ENCODE results near the gene NHLH1.

DNA sequence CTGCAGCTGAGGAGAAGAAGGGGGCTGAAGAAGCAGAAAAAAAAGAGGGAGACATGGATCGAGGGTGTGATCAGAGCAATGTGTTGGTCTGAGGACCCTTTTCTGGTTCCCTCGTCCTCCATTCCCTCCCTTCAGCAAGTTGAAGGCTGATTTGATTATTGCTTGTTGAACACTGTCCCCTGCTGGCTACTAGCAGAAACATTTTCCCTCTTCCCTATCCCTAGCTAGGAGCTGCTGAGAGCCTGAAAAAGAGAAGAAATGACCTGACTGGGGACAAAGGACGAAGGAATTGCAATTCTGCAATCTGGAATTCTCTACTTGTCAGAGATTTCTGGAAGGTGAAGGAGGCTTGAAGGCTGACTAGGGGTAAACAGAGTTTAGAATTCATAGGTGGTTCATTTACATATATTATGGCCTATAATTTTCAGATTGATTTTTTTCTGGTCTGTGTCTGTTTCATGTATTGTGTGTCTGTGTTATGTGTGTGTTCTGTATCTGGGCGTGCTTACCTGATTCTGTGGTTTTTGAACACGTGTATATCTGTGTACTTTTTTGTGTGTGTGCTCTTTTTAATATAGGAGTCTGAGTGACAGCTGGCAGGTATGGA is 9.8 kb downstream of the NHLH1 start:
- TF ChIP-seq, protein P1, sequence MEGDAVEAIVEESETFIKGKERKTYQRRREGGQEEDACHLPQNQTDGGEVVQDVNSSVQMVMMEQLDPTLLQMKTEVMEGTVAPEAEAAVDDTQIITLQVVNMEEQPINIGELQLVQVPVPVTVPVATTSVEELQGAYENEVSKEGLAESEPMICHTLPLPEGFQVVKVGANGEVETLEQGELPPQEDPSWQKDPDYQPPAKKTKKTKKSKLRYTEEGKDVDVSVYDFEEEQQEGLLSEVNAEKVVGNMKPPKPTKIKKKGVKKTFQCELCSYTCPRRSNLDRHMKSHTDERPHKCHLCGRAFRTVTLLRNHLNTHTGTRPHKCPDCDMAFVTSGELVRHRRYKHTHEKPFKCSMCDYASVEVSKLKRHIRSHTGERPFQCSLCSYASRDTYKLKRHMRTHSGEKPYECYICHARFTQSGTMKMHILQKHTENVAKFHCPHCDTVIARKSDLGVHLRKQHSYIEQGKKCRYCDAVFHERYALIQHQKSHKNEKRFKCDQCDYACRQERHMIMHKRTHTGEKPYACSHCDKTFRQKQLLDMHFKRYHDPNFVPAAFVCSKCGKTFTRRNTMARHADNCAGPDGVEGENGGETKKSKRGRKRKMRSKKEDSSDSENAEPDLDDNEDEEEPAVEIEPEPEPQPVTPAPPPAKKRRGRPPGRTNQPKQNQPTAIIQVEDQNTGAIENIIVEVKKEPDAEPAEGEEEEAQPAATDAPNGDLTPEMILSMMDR (IDR thresholded peaks at IDR 0.05): peak; percentile 68 to 89 (median 86)
- TF ChIP-seq POLR2A (IDR thresholded peaks at IDR 0.05): no peak

Measured in testis (tissue), 2 donors.